EH (cell line): ENCODE results near the gene UGT1A6.

ENCODE experiments used
- DNase-seq: peaks from one replicate; pipeline ENCODE4 v3.0.0-alpha.2; 2015; ENCODE audit warnings: low read depth

The UGT1A6 gene

GRCh38 chr2:233819884-233820773, 127.4 kb downstream of the UGT1A6 start:
- DNase-seq: no peak

GRCh38 chr2:233820774-233821105, 128.1 kb downstream of the UGT1A6 start:
- DNase-seq: no peak

GRCh38 chr2:233821196-233821595, 128.5 kb downstream of the UGT1A6 start:
- no peak for DNase-seq

GRCh38 chr2:233821709-233822100, 129.0 kb downstream of the UGT1A6 start:
- no peak for DNase-seq

GRCh38 chr2:233822101-233822771, 129.5 kb downstream of the UGT1A6 start:
- DNase-seq: no peak
